HL-60/S4 treated with phorbol 12-myristate 13-acetate at 8.2 ng/mL for 4 days and 3 days (cell line): ENCODE measurements around the gene IL1RAPL1.
"Not testable (repeated sequence)": the region's sequence is repeated elsewhere in the genome, so short reads cannot be mapped to it uniquely, and the experiment has no call there.

Experiments used
- in situ Hi-C: fragments of 300-500 bp; cut with MboI; formaldehyde crosslinking; loops from 2 replicates; pipeline ENCODE4 v1.15.0; 2022; ENCODE audit warnings: low sequenced_read_pairs

The IL1RAPL1 gene

DNA sequence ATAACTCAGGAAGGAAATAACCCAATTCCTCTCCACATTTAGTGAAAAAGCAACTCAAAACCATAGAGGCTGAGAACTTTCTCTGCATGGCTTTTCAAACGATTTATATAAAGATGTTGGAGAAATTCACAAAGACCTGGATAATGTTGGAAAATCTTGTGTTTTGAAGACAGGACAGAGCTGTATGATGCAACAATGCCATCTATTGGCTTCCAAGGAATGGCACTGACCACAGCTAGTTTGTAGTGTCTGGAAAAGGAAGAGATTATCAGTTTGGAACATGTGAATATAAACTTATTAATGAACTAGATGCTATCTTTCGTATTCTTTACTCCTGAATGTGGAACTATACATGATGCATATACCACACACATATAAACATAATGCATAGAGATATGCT lies 503.6 kb downstream of the IL1RAPL1 start:
- in situ Hi-C loops, result no loop called here

DNA sequence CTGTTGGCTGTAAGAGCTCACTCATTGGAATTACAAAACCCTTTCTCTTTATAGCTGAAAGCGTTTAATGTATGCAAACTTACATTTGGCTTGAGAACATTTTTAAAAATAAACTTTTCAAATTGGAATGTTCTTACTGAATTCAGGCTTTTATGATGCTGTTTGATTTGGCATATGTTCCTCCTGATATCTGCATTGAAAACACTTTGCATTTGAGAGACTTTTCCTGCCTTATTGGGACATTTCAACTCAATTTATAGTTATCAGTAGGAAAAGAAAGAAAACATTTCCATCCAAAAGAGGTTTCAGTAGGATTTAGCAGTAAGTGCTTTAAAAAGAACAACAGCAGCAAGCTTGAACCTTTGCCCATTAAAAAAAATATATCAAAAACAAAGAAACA lies 520.0 kb downstream of the IL1RAPL1 start:
- in situ Hi-C loops, result no loop called here

DNA sequence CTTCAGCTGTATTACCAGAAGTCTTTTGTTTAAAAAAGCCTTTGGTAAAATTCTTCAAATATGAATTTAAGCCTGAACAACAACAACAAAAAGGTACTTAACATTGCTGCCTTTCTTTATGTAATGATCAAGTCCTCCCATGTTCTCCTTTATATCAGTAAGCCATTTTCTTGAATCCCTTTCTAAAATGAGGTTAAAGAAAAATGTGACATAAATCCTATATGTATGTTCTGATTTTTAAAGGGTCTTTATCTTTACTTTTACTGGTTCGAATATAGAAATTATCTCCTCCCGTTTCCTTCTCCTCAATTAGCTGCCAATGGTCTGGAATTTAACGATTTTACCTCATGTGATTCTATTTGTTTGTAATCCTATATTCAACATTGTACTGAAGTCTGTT lies 522.8 kb downstream of the IL1RAPL1 start:
- in situ Hi-C loops, result no loop called here

DNA sequence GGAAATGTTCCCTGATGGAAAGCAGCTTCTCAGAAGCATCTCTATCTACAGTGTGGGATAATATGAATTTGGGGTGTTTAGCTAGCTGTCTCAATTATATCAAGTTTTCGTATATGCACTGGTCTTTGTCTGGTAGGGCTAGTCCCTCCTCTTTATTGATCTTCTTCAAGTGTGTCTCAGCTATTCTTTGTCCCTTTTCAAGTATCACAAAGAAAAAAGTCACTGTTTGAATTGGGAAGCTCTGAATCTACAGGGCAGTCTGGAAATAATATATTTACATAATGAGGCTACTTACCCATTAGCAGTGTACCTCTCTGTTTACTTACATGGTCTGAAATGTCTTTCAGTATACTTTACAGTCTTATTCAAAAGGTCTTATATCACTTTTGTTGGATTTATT lies 526.0 kb downstream of the IL1RAPL1 start:
- in situ Hi-C loops, result no loop called here

DNA sequence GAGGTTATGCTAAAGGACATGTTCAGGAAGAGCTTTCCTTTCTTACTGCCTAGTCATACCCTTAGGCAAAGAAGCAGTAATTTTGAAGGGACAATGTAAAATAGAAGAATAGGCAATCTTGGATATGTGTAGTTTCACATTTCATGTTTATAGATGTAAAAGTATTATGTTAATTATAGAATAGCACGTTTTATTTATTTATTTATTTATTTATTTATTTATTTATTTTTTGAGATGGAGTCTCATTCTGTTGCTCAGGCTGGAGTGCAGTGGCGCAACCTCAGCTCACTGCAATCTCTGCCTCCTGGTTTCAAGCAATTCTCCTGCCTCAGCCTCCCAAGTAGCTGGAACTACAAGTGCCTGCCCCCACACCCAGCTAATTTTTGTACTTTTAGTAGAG lies 535.6 kb downstream of the IL1RAPL1 start:
- in situ Hi-C loops, result not testable (repeated sequence)

DNA sequence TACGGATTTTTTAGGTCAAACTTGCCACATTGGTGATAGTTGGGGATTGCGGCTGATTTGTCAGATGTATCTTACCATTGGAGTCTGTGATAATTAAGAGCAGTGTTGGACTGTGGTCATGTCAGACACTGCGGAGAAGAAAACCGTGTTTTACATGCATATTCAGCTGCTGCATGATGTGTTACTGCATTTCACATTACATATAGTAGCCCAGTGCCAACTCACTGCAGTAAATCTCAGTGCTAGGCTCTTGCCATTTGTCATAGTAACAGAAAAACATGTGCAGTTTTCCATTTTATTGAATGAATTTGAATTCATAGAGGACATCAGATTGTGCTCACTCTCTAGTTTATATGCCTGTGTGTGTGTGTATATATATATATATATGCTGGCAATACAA lies 543.7 kb downstream of the IL1RAPL1 start:
- in situ Hi-C loops, result no loop called here

DNA sequence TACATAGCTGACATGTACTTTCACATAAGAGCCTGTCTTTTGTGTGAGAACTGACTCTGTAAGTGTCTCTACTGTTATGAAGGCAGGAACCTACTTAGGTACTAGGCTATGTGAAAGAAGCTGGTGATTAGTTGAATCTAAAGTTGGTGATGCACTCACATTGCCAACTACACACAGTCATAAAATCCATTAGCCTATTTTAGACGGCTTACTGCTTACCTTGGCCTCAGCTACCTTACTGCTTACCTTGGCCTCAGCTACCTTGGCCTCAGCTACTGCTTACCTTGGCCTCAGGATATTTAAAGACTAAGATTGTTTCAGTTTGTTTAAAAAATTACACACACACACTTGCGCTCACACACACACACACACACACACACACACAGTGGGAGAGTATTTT lies 549.7 kb downstream of the IL1RAPL1 start:
- in situ Hi-C loops, result no loop called here

DNA sequence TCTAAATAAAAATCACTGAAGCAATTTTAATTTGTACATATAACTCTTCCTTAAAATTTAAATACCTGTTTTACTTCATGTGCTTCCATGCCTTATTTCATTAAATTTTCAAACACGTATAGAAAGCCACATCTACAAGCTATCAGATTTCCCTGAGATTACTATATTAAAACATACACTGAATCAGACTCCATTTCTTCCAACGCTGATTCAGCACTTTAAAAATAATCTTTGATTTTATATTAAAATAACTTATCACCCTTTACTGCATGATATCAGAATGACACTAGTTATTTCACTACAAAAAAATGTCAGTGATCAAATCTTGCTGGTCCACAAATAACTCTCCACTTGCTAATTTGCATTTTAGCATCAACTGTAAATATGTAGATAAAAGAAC lies 550.8 kb downstream of the IL1RAPL1 start:
- in situ Hi-C loops, result no loop called here

DNA sequence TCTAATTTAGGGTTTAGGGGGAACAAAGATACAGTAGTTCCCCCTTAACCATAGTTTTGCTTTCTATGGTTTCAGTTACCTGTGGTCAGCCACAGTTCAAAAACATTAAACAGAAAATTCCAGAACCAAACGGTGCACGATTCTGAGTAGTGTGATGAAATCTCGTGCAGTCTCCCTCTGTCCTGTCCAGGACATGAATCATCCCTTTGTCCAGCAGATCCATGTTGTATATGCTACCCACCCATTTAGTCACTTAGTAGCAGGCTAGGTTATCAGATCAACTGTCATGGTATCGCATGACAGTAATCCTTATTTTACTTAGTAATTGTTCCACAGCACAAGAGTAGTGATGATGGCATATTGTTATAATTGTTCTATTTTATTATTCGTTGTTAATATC lies 556.1 kb downstream of the IL1RAPL1 start:
- in situ Hi-C loops, result no loop called here

DNA sequence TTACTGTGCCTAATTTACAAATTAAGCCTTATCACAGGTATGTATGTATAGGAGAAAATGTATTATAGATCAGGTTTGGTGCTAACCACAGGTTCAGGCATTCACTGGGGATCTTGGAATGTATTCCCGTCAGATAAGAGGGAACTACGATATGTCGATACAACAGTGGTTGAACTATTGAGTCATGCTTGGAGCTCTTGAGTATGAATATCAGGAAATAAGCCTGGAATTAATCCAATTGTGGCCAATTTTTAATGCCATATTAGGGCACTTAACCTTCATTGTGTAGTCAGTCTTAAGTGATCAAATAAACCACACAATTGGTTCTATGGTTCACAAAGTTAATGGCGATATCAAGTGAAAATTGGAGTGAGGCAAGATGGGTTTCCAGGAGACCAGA lies 556.5 kb downstream of the IL1RAPL1 start:
- in situ Hi-C loops, result no loop called here

DNA sequence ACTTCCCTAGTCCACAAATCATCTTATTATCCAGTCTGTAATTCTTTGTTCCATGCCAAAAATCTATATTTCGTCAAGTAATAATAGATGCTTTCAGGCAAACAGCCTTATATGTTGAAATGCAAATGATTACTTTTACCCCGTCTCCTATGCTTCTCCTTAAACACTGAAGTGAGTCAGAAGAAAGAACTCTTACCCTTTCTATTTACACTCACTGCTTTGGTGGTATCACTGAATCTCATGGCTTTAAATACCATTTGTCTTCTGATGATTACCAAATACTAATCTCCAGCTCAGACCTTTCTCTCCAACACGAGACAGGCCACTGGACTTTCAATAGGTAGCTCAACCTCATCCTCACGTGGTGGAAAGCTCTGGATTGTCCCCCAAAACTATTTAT lies 558.1 kb downstream of the IL1RAPL1 start:
- in situ Hi-C loops, result no loop called here

DNA sequence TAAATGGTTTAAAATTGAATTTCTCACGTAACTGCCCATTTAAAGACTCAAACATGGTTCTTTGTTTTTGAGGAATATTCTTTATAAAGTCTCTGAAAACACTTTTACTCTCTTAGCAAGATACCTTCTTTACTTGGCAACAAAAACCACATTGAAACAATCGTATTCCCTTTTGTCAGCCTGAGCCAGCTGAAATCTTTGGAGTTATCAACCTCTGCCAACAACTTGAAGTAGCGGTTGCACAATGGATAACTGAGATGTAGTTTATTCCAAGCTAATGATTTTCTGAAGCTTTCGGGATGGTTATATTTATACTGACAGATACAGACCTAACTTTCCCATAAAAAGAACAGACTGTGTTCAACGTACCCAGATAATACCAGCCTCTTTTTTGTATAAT lies 561.3 kb downstream of the IL1RAPL1 start:
- in situ Hi-C loops, result no loop called here

DNA sequence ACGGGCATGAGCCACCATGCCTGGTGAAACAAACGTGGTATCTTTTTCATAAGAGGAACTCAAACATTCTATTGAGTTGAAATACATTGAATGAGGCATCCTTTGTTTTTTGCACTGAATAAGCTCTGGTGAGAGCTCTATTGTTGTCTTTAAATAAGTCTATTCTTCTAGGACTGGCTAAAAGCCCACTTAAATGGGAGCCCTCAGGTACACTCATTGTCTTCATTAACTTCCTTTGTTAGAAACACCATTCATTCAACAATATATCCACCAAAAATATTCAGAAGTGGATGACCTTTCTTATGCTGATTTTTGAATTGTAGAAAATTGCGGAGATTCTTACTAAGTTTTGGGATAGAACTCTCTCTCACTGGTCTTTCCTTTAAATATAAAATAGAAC lies 568.0 kb downstream of the IL1RAPL1 start:
- in situ Hi-C loops, result no loop called here

DNA sequence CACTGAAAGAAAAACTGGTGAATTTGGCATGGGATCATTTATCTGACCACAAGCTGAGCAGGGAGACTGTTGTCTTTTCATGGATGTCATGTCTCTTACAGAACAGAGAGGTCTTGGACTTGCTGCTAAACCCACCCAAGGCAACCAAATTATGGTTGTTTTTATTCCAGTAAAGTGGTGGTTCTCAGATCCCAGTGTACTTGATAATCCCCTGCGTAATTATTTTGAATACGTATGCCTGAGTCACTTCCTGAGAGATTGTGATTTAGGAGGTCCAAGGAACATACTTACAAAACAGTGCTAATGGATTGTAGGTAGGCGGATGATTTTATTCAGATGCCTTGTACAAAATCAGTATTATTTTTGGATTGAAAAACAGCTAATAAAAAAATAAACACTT lies 585.6 kb downstream of the IL1RAPL1 start:
- in situ Hi-C loops, result no loop called here

DNA sequence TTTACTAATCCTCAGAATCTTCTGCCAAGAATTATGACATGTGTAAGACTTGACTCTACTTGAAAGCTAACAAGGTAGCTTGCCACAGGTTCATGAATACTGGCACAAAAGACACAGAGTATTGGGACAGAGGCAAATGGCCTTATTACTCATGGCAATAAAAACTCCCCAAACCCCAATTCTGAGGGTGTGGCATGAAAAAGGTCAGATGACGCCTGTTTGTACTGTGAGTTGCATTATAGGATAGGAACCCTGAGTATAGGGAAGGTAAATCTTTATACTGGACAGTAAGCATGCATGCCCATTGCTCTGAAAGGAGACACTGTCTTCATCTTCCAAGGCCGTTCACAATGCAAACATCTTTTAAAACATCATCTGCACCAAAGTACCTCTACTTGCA lies 600.0 kb downstream of the IL1RAPL1 start:
- in situ Hi-C loops, result no loop called here

DNA sequence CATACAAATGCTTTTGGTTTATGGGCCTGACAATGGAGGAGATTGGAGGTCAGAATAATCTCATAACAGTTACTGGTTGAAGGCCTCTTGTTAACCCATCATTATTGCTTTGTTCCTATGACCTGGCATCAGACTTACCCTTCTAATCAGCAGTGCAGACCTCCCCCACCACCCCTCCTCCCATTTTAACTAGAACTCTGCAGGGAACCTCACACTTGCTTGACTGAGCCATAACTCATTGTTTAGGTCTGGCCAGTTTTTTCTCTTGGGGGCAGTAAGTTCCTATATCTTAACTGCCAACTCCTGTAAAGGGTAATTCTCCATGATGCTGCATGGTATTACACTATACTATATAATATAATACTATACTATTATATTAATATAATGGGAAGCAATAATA lies 609.3 kb downstream of the IL1RAPL1 start:
- in situ Hi-C loops, result no loop called here

DNA sequence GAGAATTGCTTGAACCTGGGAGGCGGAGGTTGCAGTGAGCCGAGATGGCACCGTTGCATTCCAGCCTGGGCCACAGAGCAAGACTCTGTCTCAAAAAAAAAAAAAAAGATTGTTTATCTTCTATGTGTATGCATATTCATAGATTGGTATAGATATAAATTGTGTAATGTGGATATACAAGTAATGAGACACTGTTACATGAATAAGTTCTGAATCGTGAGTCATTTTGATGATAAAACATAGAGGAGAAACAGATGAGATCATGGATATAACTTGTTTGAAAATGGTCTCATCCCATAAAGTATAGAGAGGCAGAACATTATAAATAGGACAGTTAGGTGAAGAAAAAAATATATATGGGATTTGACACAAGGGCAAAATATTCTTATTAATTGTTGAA lies 628.0 kb downstream of the IL1RAPL1 start:
- in situ Hi-C loops, result no loop called here

DNA sequence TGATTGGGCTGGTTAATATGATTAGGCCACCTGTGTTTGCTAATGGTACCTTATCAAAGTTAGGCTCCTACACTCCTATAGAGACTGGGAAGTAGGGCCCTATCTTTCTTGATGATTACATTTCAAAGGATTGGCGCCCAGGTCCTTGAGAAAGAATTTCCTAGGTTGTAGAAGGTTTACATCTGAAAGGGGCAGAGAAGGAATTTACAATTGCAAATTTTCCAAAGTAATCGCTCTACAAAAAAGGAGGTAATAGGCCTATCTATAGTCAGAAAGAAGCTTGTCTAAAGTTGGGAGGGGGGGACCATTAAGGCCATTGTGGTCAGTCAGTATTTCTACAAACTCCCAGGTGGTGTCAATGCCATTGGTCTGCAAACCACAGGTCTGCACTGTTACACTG lies 638.4 kb downstream of the IL1RAPL1 start:
- in situ Hi-C loops, result no loop called here

DNA sequence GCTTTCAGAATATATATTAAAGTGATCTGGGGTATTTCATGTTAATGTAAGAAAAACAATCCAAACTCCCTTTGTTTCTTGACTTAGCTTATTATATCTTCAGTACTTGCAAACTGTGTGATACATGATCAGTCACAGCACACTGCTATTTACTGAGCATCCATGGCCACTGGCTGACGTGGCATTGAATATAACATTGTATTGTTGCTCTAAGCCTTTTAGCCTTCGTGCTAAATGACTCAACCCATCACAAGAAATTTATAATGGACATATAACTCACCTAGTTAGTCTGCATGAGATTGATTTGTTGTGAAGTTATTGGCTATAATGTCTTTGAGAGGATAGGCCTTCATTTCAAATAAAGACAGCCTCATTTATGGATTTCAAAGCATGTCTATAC lies 642.6 kb downstream of the IL1RAPL1 start:
- in situ Hi-C loops, result no loop called here

DNA sequence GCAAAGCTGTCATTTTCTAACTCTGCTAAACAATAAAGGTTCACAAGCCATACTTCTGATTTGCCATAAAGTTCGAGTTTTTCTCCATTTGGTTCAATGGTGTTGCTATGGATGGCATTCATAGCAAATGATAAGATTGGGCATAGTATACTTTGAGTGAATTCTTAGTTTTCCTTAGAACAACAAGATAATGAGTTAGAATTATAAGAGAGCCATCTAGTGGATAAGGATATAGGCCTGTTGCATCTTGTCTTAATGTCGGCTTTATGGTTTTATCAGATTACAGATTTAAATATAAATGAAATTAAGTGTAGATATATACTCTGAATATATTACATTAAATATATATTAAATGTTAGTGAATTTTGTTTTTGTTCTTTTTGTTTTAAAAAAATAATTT lies 644.6 kb downstream of the IL1RAPL1 start:
- in situ Hi-C loops, result no loop called here

DNA sequence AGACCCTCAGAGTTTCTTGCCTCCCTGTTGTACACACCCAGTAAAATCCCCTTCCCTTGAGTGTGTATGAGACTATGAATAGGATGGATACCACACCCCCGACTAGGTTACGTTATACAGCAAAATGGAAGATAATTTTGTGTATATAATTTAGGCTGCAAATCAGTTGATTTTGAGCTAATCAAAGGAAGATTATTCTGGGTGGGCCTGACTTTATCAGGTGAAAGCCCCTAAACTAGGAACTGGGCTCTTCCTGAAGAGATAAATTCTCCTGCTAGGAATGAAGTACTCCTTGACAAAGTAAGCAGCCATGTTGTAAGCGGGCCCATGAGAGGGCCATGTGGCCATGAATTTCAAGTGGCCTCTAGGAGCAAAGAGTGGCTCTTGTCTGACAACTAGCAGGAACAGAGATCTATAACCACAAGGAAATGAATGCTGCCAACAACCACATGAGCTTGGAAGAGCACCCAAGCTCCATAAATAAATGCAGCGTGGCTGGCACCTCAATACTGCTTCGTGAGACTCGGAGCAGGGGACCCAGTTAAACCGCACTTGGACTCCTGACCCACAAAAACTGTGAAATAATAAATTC lies 646.4 kb downstream of the IL1RAPL1 start:
- in situ Hi-C loops, result no loop called here

DNA sequence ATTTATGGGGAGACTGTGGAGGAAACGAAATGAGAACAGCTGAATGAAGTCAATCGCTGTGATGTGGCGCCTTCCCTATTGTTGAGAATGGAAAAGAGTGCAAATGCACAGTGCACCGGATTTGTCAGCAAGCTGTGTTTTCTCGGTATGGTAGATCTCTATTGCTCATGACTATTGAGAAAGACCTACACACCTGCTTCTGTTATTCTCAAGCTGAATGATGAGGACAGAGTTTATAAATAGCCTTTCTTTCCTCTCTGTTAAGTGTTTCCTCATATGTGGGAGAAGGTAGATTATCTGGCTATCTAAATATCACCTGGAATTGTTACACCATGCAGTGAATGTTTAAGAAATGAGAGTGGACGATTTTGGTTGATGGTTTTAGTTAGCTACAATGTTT lies 650.7 kb downstream of the IL1RAPL1 start:
- in situ Hi-C loops, result no loop called here

DNA sequence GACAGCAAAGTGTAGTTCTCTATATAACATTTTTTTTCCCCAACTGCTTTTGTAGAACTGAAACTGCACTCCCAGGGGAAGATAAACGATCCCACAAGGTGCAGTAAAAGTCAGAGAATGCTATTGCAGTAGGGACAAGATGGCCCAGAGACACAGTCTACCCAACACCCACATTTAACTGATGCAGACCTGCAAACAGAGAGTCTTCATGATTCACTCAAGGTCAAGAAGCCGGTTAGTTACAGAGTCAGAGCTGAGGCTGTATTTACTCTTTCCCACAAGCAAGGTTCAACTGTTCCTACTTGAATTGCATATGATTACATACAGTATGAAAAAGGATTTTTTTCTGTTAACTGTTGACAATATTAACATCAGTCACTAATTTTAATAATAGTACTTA lies 654.6 kb downstream of the IL1RAPL1 start:
- in situ Hi-C loops, result no loop called here

DNA sequence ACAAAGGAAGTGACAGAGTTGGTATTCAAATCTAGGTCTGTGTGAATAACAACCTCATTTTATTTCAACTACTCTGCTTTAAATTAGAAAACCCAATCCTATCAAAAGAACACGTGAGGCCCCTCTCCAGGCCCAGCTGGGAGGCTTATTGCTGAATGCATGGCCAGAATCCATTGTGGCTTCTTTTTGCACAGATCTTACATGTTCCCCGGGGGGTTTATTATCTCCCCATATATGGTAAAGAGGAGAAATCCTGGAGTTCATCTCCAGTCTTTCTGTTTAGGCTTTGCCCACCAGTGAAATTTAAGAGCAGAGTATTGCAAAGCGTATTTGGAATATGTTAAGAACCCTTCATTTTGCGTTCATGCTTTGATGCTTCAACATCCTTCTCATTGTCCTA lies 655.6 kb downstream of the IL1RAPL1 start:
- in situ Hi-C loops, result no loop called here
